H1 (cell line): ENCODE results near the gene POLR2A. TPM values are rescaled to one million over a fixed set of nuclear protein-coding genes. Genes with fewer than 3 reads are reported as not detected.

Experiments
- CTCF ChIA-PET: fragments of 300-600 bp; sonication (Branson Sonifier 250); formaldehyde crosslinking; loops from one replicate; lab custom pipeline; 2021; ENCODE audit not compliant: partially characterized antibody; lab: Charles Lee
- POLR2A ChIA-PET: fragments of 300-600 bp; sonication (Branson Sonifier 250); formaldehyde crosslinking; loops from one replicate; lab custom pipeline; 2021; ENCODE audit warnings: inconsistent platforms; ENCODE audit not compliant: partially characterized antibody; lab: Charles Lee
- DNase-seq, 2 experiments: peaks; one replicate each; pipeline versions ENCODE4 v3.0.0 to v3.0.0-alpha.2; 2010 to 2022; ENCODE audit warnings: low spot score in 2 of 2, low read depth in 1 of 2, mixed read lengths in 1 of 2
- FAIRE-seq: peaks from 2 replicates; lab custom pipeline; 2011; peaks lifted over from hg19 to GRCh38; lab: Jason Lieb, UNC
- H2AFZ ChIP-seq: 2 replicates; pipeline ENCODE4 v1.8.1; 2012; ENCODE audit warnings: low read length, inconsistent platforms
- H2AK5ac ChIP-seq: 2 replicates; pipeline ENCODE4 v1.6.1; 2013; ENCODE audit warnings: low read depth, low read length
- H2BK120ac ChIP-seq: replicated peaks from 2 replicates; pipeline ENCODE3; 2013; ENCODE audit warnings: low read depth, low read length, inconsistent platforms
- H2BK12ac ChIP-seq: 2 replicates; pipeline ENCODE4 v1.6.1; 2013; ENCODE audit warnings: low read depth, low read length
- H2BK15ac ChIP-seq: 2 replicates; pipeline ENCODE4 v1.6.1; 2013; ENCODE audit warnings: low read length
- H2BK20ac ChIP-seq: 2 replicates; pipeline ENCODE4 v1.6.1; 2013; ENCODE audit warnings: low read length
- H2BK5ac ChIP-seq: 2 replicates; pipeline ENCODE4 v1.6.1; 2013; ENCODE audit warnings: low read depth, low read length
- H3K14ac ChIP-seq: 2 replicates; pipeline ENCODE4 v1.6.1; 2013; ENCODE audit warnings: inconsistent platforms; ENCODE audit not compliant: insufficient read length
- H3K18ac ChIP-seq: 2 replicates; pipeline ENCODE4 v1.6.1; 2013; ENCODE audit warnings: low read length; ENCODE audit errors: extremely low read depth
- H3K23ac ChIP-seq: 2 replicates; pipeline ENCODE4 v1.6.1; 2013; ENCODE audit warnings: inconsistent platforms; ENCODE audit not compliant: insufficient read length
- H3K23me2 ChIP-seq: 2 replicates; pipeline ENCODE4 v1.6.1; 2013; ENCODE audit warnings: low read depth, low read length
- H3K27ac ChIP-seq: 2 replicates; pipeline ENCODE4 v1.6.1; 2011; ENCODE audit warnings: low read depth, low read length, inconsistent platforms
- H3K27me3 ChIP-seq, 4 experiments: replicated peaks in 1 of 4; 1 replicate in 1 of 4; 2 replicates in 3 of 4; pipeline versions ENCODE4 v1.6.1 to v1.8.1; 2011 to 2013; ENCODE audit warnings: low read length in 3 of 4, mild to moderate bottlenecking in 3 of 4, inconsistent platforms in 2 of 4, mixed read lengths in 2 of 4, moderate library complexity in 1 of 4; ENCODE audit not compliant: control insufficient read depth in 3 of 4, insufficient read depth in 3 of 4; ENCODE audit errors: extremely low read depth in 1 of 4
- H3K36me3 ChIP-seq, 4 experiments: 2 replicates each; pipeline versions ENCODE4 v1.6.1 to v1.8.1; 2011 to 2013; ENCODE audit warnings: mild to moderate bottlenecking in 4 of 4, low read length in 3 of 4, moderate library complexity in 2 of 4, control low read depth in 1 of 4, inconsistent platforms in 1 of 4; ENCODE audit not compliant: insufficient read depth in 4 of 4, control insufficient read depth in 2 of 4
- H3K4ac ChIP-seq: replicated peaks from 2 replicates; pipeline ENCODE3; 2013; ENCODE audit warnings: low read length, low read depth, mixed read lengths, inconsistent platforms; ENCODE audit not compliant: insufficient read length
- H3K4me1 ChIP-seq, 4 experiments: replicated peaks in 1 of 4; 1 replicate in 1 of 4; 2 replicates in 3 of 4; pipeline versions ENCODE4 v1.6.1 to v1.8.1; 2011 to 2013; ENCODE audit warnings: low read length in 3 of 4, inconsistent platforms in 2 of 4, mixed read lengths in 1 of 4; ENCODE audit not compliant: insufficient read depth in 4 of 4, control insufficient read depth in 3 of 4
- H3K4me2 ChIP-seq, 2 experiments: 2 replicates each; pipeline versions ENCODE4 v1.6.1 to v1.8.1; 2011 to 2013; ENCODE audit warnings: low read depth in 2 of 2, low read length in 2 of 2, control low read depth in 1 of 2, inconsistent platforms in 1 of 2, mild to moderate bottlenecking in 1 of 2; ENCODE audit not compliant: insufficient read depth in 1 of 2
- H3K4me3 ChIP-seq, 4 experiments: fragments of 200-600, 300-600 bp in 1 of 4; sonication (generic), shearing (Covaris generic), sonication (Bioruptor Twin) in 1 of 4; 2 replicates each; pipeline versions ENCODE4 v1.5.1 to v1.8.1; 2011 to 2016; ENCODE audit warnings: low read length in 4 of 4, low read depth in 3 of 4, control low read depth in 2 of 4, inconsistent platforms in 2 of 4, mild to moderate bottlenecking in 2 of 4, mixed read lengths in 1 of 4, moderate library complexity in 1 of 4; ENCODE audit not compliant: insufficient read depth in 2 of 4; ENCODE audit errors: extremely low read depth in 1 of 4
- H3K56ac ChIP-seq: replicated peaks from 2 replicates; pipeline ENCODE3; 2013; ENCODE audit warnings: low read depth, mild to moderate bottlenecking, mixed read lengths, low read length, inconsistent platforms; ENCODE audit not compliant: insufficient read length
- H3K79me1 ChIP-seq: 2 replicates; pipeline ENCODE4 v1.6.1; 2013; ENCODE audit warnings: low read depth, low read length, control low read depth
- H3K79me2 ChIP-seq, 2 experiments: 2 replicates each; pipeline versions ENCODE4 v1.6.1 to v1.8.1; 2012 to 2013; ENCODE audit warnings: low read length in 2 of 2, mild to moderate bottlenecking in 2 of 2, inconsistent platforms in 1 of 2; ENCODE audit not compliant: insufficient read depth in 2 of 2, control insufficient read depth in 1 of 2
- H3K9ac ChIP-seq, 4 experiments: replicated peaks in 1 of 4; 1 replicate in 1 of 4; 2 replicates in 3 of 4; pipeline versions ENCODE4 v1.6.1 to v1.8.1; 2011 to 2013; ENCODE audit warnings: low read depth in 3 of 4, low read length in 3 of 4, control low read depth in 2 of 4, mild to moderate bottlenecking in 2 of 4, moderate library complexity in 2 of 4, inconsistent platforms in 1 of 4; ENCODE audit errors: extremely low read depth in 1 of 4
- H3K9me3 ChIP-seq, 2 experiments: 2 replicates each; pipeline versions ENCODE4 v1.6.1 to v1.8.1; 2012 to 2013; ENCODE audit warnings: mild to moderate bottlenecking in 2 of 2, moderate library complexity in 2 of 2, control low read depth in 1 of 2, inconsistent platforms in 1 of 2, low read depth in 1 of 2, low read length in 1 of 2, mixed read lengths in 1 of 2; ENCODE audit not compliant: insufficient read depth in 2 of 2
- H4K20me1 ChIP-seq, 2 experiments: replicated peaks in 1 of 2; 2 replicates each; pipeline versions ENCODE3 to v1.8.1; 2011 to 2013; ENCODE audit warnings: inconsistent platforms in 2 of 2, low read length in 2 of 2, mild to moderate bottlenecking in 1 of 2; ENCODE audit not compliant: insufficient read depth in 2 of 2, control insufficient read depth in 1 of 2
- H4K5ac ChIP-seq: 2 replicates; pipeline ENCODE4 v1.6.1; 2013; ENCODE audit warnings: low read length, low read depth, mixed read lengths, inconsistent platforms; ENCODE audit not compliant: insufficient read length
- H4K8ac ChIP-seq: 2 replicates; pipeline ENCODE4 v1.8.0; 2013; ENCODE audit warnings: mild to moderate bottlenecking, moderate library complexity, low read length, inconsistent platforms; ENCODE audit not compliant: insufficient read depth; ENCODE audit errors: extremely low read depth
- H4K91ac ChIP-seq: replicated peaks from 2 replicates; pipeline ENCODE3; 2013; ENCODE audit warnings: low read length, mixed read lengths, inconsistent platforms; ENCODE audit not compliant: insufficient read length
- GTF2F1 ChIP-seq: IDR thresholded peaks from 2 replicates; pipeline ENCODE4 v1.6.1; 2012; ENCODE audit warnings: low read depth, low read length, improper control_type of control experiment, borderline replicate concordance
- NANOG ChIP-seq: IDR thresholded peaks from 2 replicates; pipeline ENCODE4 v1.6.1; 2011; ENCODE audit warnings: low read length, low read depth, mild to moderate bottlenecking, inconsistent platforms; ENCODE audit not compliant: insufficient read depth, poor library complexity, severe bottlenecking
- PHF8 ChIP-seq: fragments of 200-600 bp; sonication (generic); conservative IDR thresholded peaks from 2 replicates; pipeline ENCODE4 v1.7.1; 2012; ENCODE audit warnings: low read depth, mild to moderate bottlenecking, inconsistent platforms, low read length, moderate library complexity
- POLR2AphosphoS5 ChIP-seq: IDR thresholded peaks from 2 replicates; pipeline ENCODE4 v1.6.1; 2011; ENCODE audit warnings: low read depth, low read length
- POU5F1 ChIP-seq: IDR thresholded peaks from 2 replicates; pipeline ENCODE4 v1.6.1; 2011; ENCODE audit warnings: low read depth, mild to moderate bottlenecking, low read length, moderate library complexity
- SAP30 ChIP-seq: fragments of 300-600 bp; sonication (generic); IDR thresholded peaks from 2 replicates; pipeline ENCODE4 v1.7.1; 2012; ENCODE audit warnings: low read length, moderate library complexity, mild to moderate bottlenecking, inconsistent platforms; ENCODE audit not compliant: insufficient read depth, insufficient replicate concordance
- WGBS, 2 experiments: shearing (Covaris generic) in 1 of 2; methylation state at CpG; one replicate each; pipeline versions ENCODE4 v1.1.6 to v1.1.7; 2013 to 2015; ENCODE audit warnings: low lambda C conversion rate in 2 of 2, mixed read lengths in 2 of 2, inconsistent platforms in 1 of 2, low coverage in 1 of 2, missing lambda C conversion rate in 1 of 2; ENCODE audit not compliant: insufficient replicate concordance in 2 of 2, insufficient coverage in 1 of 2, insufficient read length in 1 of 2; ENCODE audit errors: extremely low coverage in 1 of 2, missing lambda C conversion rate in 1 of 2; 5-methylcytosine and 5-hydroxymethylcytosine counted together
- polyA plus RNA-seq, 7 experiments: library from polyadenylated mRNA; depleted of rRNA in 3 of 7; stranded (reverse) in 5 of 7; unstranded in 2 of 7; fragments of >200 nt in 5 of 7; fragments of 200-250 nt in 2 of 7; gene quantifications; 1 replicate in 5 of 7; 2 replicates in 1 of 7; 4 replicates in 1 of 7; pipeline versions ENCODE4 v1.2.1 to v1.2.3, GENCODE V29; 2011 to 2013; ENCODE audit warnings: missing spikeins in 2 of 7, mixed read lengths in 2 of 7
- total RNA-seq: library from RNA; stranded (reverse); fragmentation: NEBNext Ultra II Directional; extraction: Animal tissue kit (Norgen Biotek cat#: 25700); gene quantifications from 2 replicates; pipeline ENCODE4 v1.2.1, GENCODE V29; 2021
- TF ChIP-seq, protein P1 (sequence below): IDR thresholded peaks from 2 replicates; pipeline ENCODE4 v1.6.1; 2012; ENCODE audit warnings: inconsistent platforms

The POLR2A gene
- total and polyA plus RNA-seq, 2 of the 8 experiments (the other 6 are each of a cell fraction or from before 2014, with no cell fraction given), result 26.8 to 150 TPM

GRCh38 chr17:7496470-7497183, 12.5 kb downstream of the POLR2A start:
- no peak overlapping the region for H3K56ac ChIP-seq
- no peak overlapping the region for H3K18ac ChIP-seq
- no peak overlapping the region for H2BK5ac ChIP-seq
- no peak overlapping the region for H2AFZ ChIP-seq
- H4K5ac ChIP-seq, result no peak overlapping the region
- H3K4ac ChIP-seq, result no peak overlapping the region
- TF ChIP-seq POLR2AphosphoS5, result no peak
- no peak for TF ChIP-seq POU5F1
- TF ChIP-seq SAP30, result no peak
- no peak for TF ChIP-seq PHF8
- TF ChIP-seq NANOG, result no peak
- TF ChIP-seq GTF2F1, result no peak
- TF ChIP-seq, protein P1, sequence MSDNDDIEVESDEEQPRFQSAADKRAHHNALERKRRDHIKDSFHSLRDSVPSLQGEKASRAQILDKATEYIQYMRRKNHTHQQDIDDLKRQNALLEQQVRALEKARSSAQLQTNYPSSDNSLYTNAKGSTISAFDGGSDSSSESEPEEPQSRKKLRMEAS, result no peak
- no peaks in the 10 kb centered on the region for H3K27me3 ChIP-seq
- ChIA-PET CTCF (interaction anchor here (1.7 to 2.8 kb wide), 4 partner anchors 18 to 64 kb away, joined by 7 to 18 read pairs (median 10); partner anchors contain the start of gene SENP3), POLR2A (interaction anchor here (1.0 to 6.3 kb wide), 7 partner anchors 11 to 77 kb away, joined by 3 to 58 read pairs (median 3); partner anchors contain the start of genes FGF11, POLR2A and SPEM1)
- H3K14ac ChIP-seq, result no peak overlapping the region
- H3K27ac ChIP-seq, result no peak overlapping the region
- H2BK120ac ChIP-seq, result no peak overlapping the region
- peaks cover 43 to 63% (median 54%) of the 10 kb centered on the region in 4 experiments for H3K36me3 ChIP-seq
- H3K23ac ChIP-seq, result no peak overlapping the region
- H4K91ac ChIP-seq, result no peak overlapping the region
- DNase-seq, result no peak
- no peak overlapping the region for H2AK5ac ChIP-seq
- no peaks in the 10 kb centered on the region for H3K4me1 ChIP-seq
- no peaks in the 10 kb centered on the region for H3K23me2 ChIP-seq
- H2BK12ac ChIP-seq, result no peak overlapping the region
- peaks cover 21% of the 10 kb centered on the region for H3K79me1 ChIP-seq
- no peak overlapping the region for H2BK20ac ChIP-seq
- no peaks in the 10 kb centered on the region for H3K9me3 ChIP-seq
- H3K9ac ChIP-seq, result no peak overlapping the region
- no peak for FAIRE-seq
- peaks cover 24 to 29% of the 10 kb centered on the region in 2 experiments for H4K20me1 ChIP-seq
- H4K8ac ChIP-seq, result no peak overlapping the region
- 92% methylated on average over 20 of the region's 20 CpGs; no CpG with 5 or more reads in 1 of the 2 experiments for WGBS, 2 experiments
- no peak overlapping the region for H2BK15ac ChIP-seq
- H3K79me2 ChIP-seq, result peaks cover 17 to 42% of the 10 kb centered on the region in 2 experiments
- H3K4me2 ChIP-seq, result no peak overlapping the region
- no peak overlapping the region for H3K4me3 ChIP-seq
